Measurements from ENCODE around the gene RTP3. TPM values are rescaled to one million over a fixed set of nuclear protein-coding genes. Genes with fewer than 3 reads are reported as not detected.
A peak's percentile ranks its signal among the peaks of the same experiment; 100 is the strongest.

The RTP3 gene
- total RNA-seq, 4 donors from 2014 or later: not detected

- no peak overlapping the region for H3K27ac ChIP-seq (replicated peaks in 1 of 4)
- no peaks in the 10 kb centered on the region for H3K9me3 ChIP-seq
- DNase-seq (ENCODE audit: extremely low spot score): no peak
- H3K4me3 ChIP-seq: no peak overlapping the region
- no peaks in the 10 kb centered on the region for H3K36me3 ChIP-seq
- TF ChIP-seq EP300 (IDR thresholded peaks at IDR 0.05): no peak
- TF ChIP-seq CTCF (IDR thresholded peaks at IDR 0.05): no peak
- TF ChIP-seq POLR2AphosphoS5 (IDR thresholded peaks at IDR 0.05): no peak
- TF ChIP-seq POLR2A (IDR thresholded peaks at IDR 0.05; ENCODE audit: low read depth): no peak
- 86% methylated on average over 4 of the region's 4 CpGs for WGBS
- intact Hi-C loops (cut with DNase I): no loop called here
- no peaks in the 10 kb centered on the region for H3K4me1 ChIP-seq
- H3K27me3 ChIP-seq: no peaks in the 10 kb centered on the region
Observed at GRCh38 chr3:46508850-46509591, 11.2 kb downstream of the RTP3 start.

- intact Hi-C loops (cut with DNase I): no loop called here
- WGBS: 73% methylated on average over 4 of the region's 4 CpGs
Observed at GRCh38 chr3:46509661-46510187, 11.9 kb downstream of the RTP3 start.

GRCh38 chr3:46512191-46512749 is 14.5 kb downstream of the RTP3 start:
- WGBS: 92% methylated on average over 2 of the region's 2 CpGs
- Histone ChIP-seq H3K27me3 (no peaks in the 10 kb centered on the region), H3K4me3 (no peak overlapping the region), H3K27ac (replicated peaks in 1 of 4) (no peak overlapping the region), H3K9me3 (no peaks in the 10 kb centered on the region), H3K36me3 (no peaks in the 10 kb centered on the region), H3K4me1 (no peaks in the 10 kb centered on the region)
- DNase-seq (ENCODE audit: extremely low spot score): peak; percentile 17
- TF ChIP-seq EP300 (IDR thresholded peaks at IDR 0.05) (no peak), CTCF (IDR thresholded peaks at IDR 0.05) (no peak)
- intact Hi-C loops (cut with DNase I): no loop called here

More at GRCh38 chr3:46509661-46510187, 11.9 kb downstream of the RTP3 start:
- Histone ChIP-seq H3K27me3 (no peaks in the 10 kb centered on the region), H3K9me3 (no peaks in the 10 kb centered on the region), H3K27ac (replicated peaks in 1 of 4) (no peak overlapping the region), H3K36me3 (no peaks in the 10 kb centered on the region), H3K4me1 (no peaks in the 10 kb centered on the region), H3K4me3 (no peak overlapping the region)
- no peak for DNase-seq (ENCODE audit: extremely low spot score)
- TF ChIP-seq POLR2AphosphoS5 (IDR thresholded peaks at IDR 0.05): no peak
- TF ChIP-seq POLR2A (IDR thresholded peaks at IDR 0.05; ENCODE audit: low read depth): no peak
- TF ChIP-seq EP300 (IDR thresholded peaks at IDR 0.05): no peak
- TF ChIP-seq CTCF (IDR thresholded peaks at IDR 0.05): no peak

- no peak for TF ChIP-seq POLR2AphosphoS5 (IDR thresholded peaks at IDR 0.05)
- 93% methylated on average over 3 of the region's 4 CpGs for WGBS
- no peak for DNase-seq (ENCODE audit: extremely low spot score)
- Histone ChIP-seq H3K4me3 (no peak overlapping the region), H3K9me3 (no peaks in the 10 kb centered on the region), H3K36me3 (peaks cover 0 to 36% (median 0%) of the 10 kb centered on the region in 4 donors), H3K4me1 (no peaks in the 10 kb centered on the region), H3K27me3 (no peaks in the 10 kb centered on the region), H3K27ac (replicated peaks in 1 of 4) (no peak overlapping the region)
- intact Hi-C loops (cut with DNase I): no loop called here
Observed at GRCh38 chr3:46516521-46516920, 18.7 kb downstream of the RTP3 start.

DNA sequence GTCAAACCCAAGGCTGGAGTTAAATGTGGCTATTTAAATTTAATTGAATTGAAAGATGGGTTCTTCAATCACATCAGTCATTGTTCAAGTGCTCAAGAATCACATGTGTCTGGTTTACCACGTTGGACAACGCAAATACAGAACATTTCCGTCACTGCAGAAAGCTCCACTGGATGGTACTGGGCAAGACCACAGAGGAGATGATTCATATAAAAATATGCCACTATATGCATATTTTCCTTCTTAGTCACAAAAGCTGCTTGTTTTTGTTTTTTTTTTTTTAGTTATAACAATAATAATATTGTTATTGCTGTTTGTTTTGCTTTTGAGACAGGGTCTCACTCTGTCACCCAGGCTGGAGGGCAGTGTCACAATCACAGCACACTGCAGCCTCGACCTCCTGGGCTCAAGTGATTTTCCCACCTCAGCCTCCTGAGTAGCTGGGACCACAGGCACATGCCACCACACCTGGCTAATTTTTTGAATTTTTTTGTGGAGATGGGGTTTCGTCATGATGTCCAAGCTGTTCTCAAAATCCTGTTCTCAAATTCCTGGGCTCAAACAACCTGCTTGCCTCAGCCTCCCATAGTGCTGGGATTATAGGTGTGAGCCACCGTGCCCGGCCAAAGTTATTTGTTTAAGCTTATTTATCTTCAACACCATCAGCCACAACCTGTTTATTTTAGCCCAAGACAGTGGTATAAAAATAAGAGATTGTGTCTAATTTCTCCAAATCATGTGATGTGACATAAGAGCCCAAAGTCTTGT is 19.4 kb downstream of the RTP3 start:
- H3K9me3 ChIP-seq: no peaks in the 10 kb centered on the region
- intact Hi-C loops (cut with DNase I): no loop called here
- WGBS: 89% methylated on average over 7 of the region's 7 CpGs

More for the DNA sequence above, 19.4 kb downstream of the RTP3 start:
- Histone ChIP-seq H3K27ac (replicated peaks in 1 of 4) (no peak overlapping the region), H3K27me3 (no peaks in the 10 kb centered on the region), H3K4me1 (no peaks in the 10 kb centered on the region), H3K4me3 (no peak overlapping the region), H3K36me3 (peaks cover 0 to 41% (median 0%) of the 10 kb centered on the region in 4 donors)
- no peak for TF ChIP-seq POLR2AphosphoS5 (IDR thresholded peaks at IDR 0.05)
- no peak for TF ChIP-seq POLR2A (IDR thresholded peaks at IDR 0.05; ENCODE audit: low read depth)
- TF ChIP-seq CTCF (IDR thresholded peaks at IDR 0.05): no peak
- TF ChIP-seq EP300 (IDR thresholded peaks at IDR 0.05): no peak
- DNase-seq (ENCODE audit: extremely low spot score): peak; percentile 45
